B cell (primary cell): ENCODE results near the gene DDO. TPM values are rescaled to one million over a fixed set of nuclear protein-coding genes. Genes with fewer than 3 reads are reported as not detected.

Experiments
- ATAC-seq: fragments of 200-7000 bp; cut with Tn5 transposase; one replicate; pipeline ENCODE4 v1.10.0; 2021; ENCODE audit warnings: low read depth, mild to moderate bottlenecking, moderate number of reproducible peaks, moderate library complexity
- CTCF ChIA-PET: fragments of 350-600 bp; sonication (Branson Sonifier 250); formaldehyde crosslinking; loops from one replicate; lab custom pipeline; 2021; ENCODE audit warnings: antibody characterized with exemption, inconsistent platforms; lab: Charles Lee
- POLR2A ChIA-PET: fragments of 350-600 bp; sonication (Branson Sonifier 250); formaldehyde crosslinking; loops from one replicate; lab custom pipeline; 2021; ENCODE audit warnings: antibody characterized with exemption; lab: Charles Lee
- DNase-seq: peaks from one replicate; pipeline ENCODE4 v3.0.0; 2013
- H2AFZ ChIP-seq: 2 replicates; pipeline ENCODE4 v1.6.1; 2012; ENCODE audit warnings: mild to moderate bottlenecking, low read depth, low read length; ENCODE audit not compliant: insufficient read depth, poor library complexity, severe bottlenecking
- H3K27ac ChIP-seq, 2 donors: 1 replicate in 1 of 2; 2 replicates in 1 of 2; pipeline ENCODE4 v1.5.1; 2012 to 2013; ENCODE audit warnings: low read length in 2 of 2, mild to moderate bottlenecking in 2 of 2, moderate library complexity in 1 of 2
- H3K27me3 ChIP-seq, 4 experiments: fragments of 200-600 bp in 1 of 4; sonication (generic) in 1 of 4; replicated peaks in 1 of 4; 1 replicate in 2 of 4; 2 replicates in 2 of 4; pipeline versions ENCODE4 v1.6.1 to v1.7.0; 2013 to 2016; ENCODE audit warnings: low read length in 3 of 4, mild to moderate bottlenecking in 2 of 4, mixed read lengths in 1 of 4, moderate library complexity in 1 of 4; ENCODE audit not compliant: insufficient read depth in 4 of 4, control insufficient read depth in 3 of 4; ENCODE audit errors: control extremely low read depth in 1 of 4
- H3K36me3 ChIP-seq, 2 experiments: replicated peaks in 1 of 2; 1 replicate in 1 of 2; 2 replicates in 1 of 2; pipeline versions ENCODE4 v1.6.1 to v1.7.1; 2013; ENCODE audit warnings: low read length in 1 of 2; ENCODE audit not compliant: insufficient read depth in 2 of 2, control insufficient read depth in 1 of 2; ENCODE audit errors: control extremely low read depth in 1 of 2, extremely low read depth in 1 of 2
- H3K4me1 ChIP-seq, 2 donors: fragments of 200-600 bp in 1 of 2; sonication (generic) in 1 of 2; 1 replicate in 1 of 2; 2 replicates in 1 of 2; pipeline versions ENCODE4 v1.5.1 to v1.6.1; 2013 to 2017; ENCODE audit warnings: low read length in 2 of 2; ENCODE audit not compliant: control insufficient read depth in 2 of 2, insufficient read depth in 2 of 2
- H3K4me2 ChIP-seq: replicated peaks from 2 replicates; pipeline ENCODE3; 2012; ENCODE audit warnings: mild to moderate bottlenecking, low read depth, low read length; ENCODE audit not compliant: poor library complexity, severe bottlenecking
- H3K4me3 ChIP-seq, 5 experiments: fragments of 200-600 bp in 1 of 5; sonication (generic) in 1 of 5; 1 replicate in 3 of 5; 2 replicates in 2 of 5; pipeline versions ENCODE4 v1.5.1 to v1.7.0; 2011 to 2016; ENCODE audit warnings: low read length in 4 of 5, mild to moderate bottlenecking in 4 of 5, low read depth in 2 of 5, control low read depth in 1 of 5, moderate library complexity in 1 of 5; ENCODE audit not compliant: insufficient read depth in 1 of 5; ENCODE audit errors: control extremely low read depth in 1 of 5, extremely low read depth in 1 of 5
- H3K79me2 ChIP-seq: fragments of 200-600 bp; sonication (generic); one replicate; pipeline ENCODE4 v1.6.0; 2016; ENCODE audit warnings: low read length; ENCODE audit not compliant: control insufficient read depth, insufficient read depth
- H3K9ac ChIP-seq: fragments of 200-600 bp; sonication (generic); 2 replicates; pipeline ENCODE4 v1.6.1; 2017; ENCODE audit warnings: mild to moderate bottlenecking, low read length, moderate library complexity
- H3K9me3 ChIP-seq, 3 donors: one replicate each; pipeline versions ENCODE4 v1.6.1 to v1.7.1; 2013; ENCODE audit warnings: low read length in 2 of 3; ENCODE audit not compliant: control insufficient read depth in 2 of 3, insufficient read depth in 1 of 3; ENCODE audit errors: control extremely low read depth in 1 of 3
- H4K20me1 ChIP-seq: 2 replicates; pipeline ENCODE4 v1.6.0; 2012; ENCODE audit warnings: mild to moderate bottlenecking, low read length; ENCODE audit not compliant: insufficient read depth, control insufficient read depth, poor library complexity, severe bottlenecking
- H3K27ac Mint-ChIP-seq: one replicate; pipeline ENCODE4 v1.8.0; 2021; ENCODE audit warnings: mixed read lengths
- H3K27me3 Mint-ChIP-seq: one replicate; pipeline ENCODE4 v1.8.0; 2021; ENCODE audit warnings: mixed read lengths
- H3K4me1 Mint-ChIP-seq: one replicate; pipeline ENCODE4 v1.8.0; 2021; ENCODE audit warnings: mixed read lengths
- H3K4me3 Mint-ChIP-seq: one replicate; pipeline ENCODE4 v1.8.0; 2021; ENCODE audit warnings: mixed read lengths
- H3K9me3 Mint-ChIP-seq: one replicate; pipeline ENCODE4 v1.8.0; 2022; ENCODE audit warnings: mixed read lengths; ENCODE audit not compliant: insufficient read depth
- EZH2 ChIP-seq: IDR thresholded peaks from 2 replicates; pipeline ENCODE4 v1.6.1; 2012; ENCODE audit warnings: borderline replicate concordance, low read depth, mild to moderate bottlenecking, moderate library complexity, low read length; ENCODE audit not compliant: insufficient read depth, poor library complexity, severe bottlenecking
- WGBS: methylation state at CpG from one replicate; pipeline ENCODE4 v1.1.5; 2013; ENCODE audit warnings: missing lambda C conversion rate; ENCODE audit not compliant: insufficient coverage; 5-methylcytosine and 5-hydroxymethylcytosine counted together
- intact Hi-C: fragments of 100-400 bp; cut with micrococcal nuclease; formaldehyde crosslinking; loops from one replicate; pipeline ENCODE4 v1.10.0; 2022
- polyA plus RNA-seq: library from polyadenylated mRNA; depleted of rRNA; stranded (reverse); fragments of >200 nt; gene quantifications from 2 replicates; pipeline ENCODE4 v1.2.3, GENCODE V29; 2012
- total RNA-seq, 2 donors: library from RNA; stranded (reverse); fragments of 120-200 nt in 1 of 2; gene quantifications; 1 replicate in 1 of 2; 2 replicates in 1 of 2; pipeline versions ENCODE4 v1.2.3 to v1.2.4, GENCODE V29; 2013 to 2022
- TF ChIP-seq, protein P1 (sequence below): fragments of 200-600 bp; IDR thresholded peaks from one replicate; pipeline ENCODE4 v1.8.0; 2022; ENCODE audit warnings: antibody characterized with exemption, mild to moderate bottlenecking

The DDO gene
- total and polyA plus RNA-seq, 2 donors (not counting 1 experiment from before 2014, with no cell fraction given), result not detected

DNA sequence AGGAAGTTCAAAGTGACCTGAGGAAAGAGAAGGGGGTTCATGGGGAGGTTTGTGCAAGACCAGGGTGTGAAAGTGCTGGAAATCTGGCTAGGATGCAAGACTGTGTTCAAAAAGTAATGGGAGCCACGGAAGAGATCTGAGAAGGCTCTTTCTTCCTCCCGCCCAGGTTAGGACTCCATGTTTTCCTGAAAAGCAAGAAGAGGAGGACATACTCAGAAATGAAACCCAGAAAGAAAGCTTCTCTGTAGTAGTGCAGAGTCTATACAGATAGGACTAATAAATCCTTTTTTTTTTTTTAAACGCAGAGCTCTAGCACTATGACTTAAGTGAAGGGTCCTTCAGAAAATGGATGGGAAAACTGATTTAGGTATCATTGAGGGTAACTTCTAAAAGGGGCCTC is 3.2 kb upstream of the DDO start:
- Histone ChIP-seq H3K4me1 (no peaks in the 10 kb centered on the region), H2AFZ (no peak overlapping the region), H3K4me3 (no peak overlapping the region), H3K79me2 (no peaks in the 10 kb centered on the region), H3K9ac (no peak overlapping the region), H3K27me3 (peaks cover 0 to 3% (median 0%) of the 10 kb centered on the region in 4 experiments), H3K27ac (no peak overlapping the region), H4K20me1 (no peaks in the 10 kb centered on the region), H3K4me2 (no peak overlapping the region), H3K9me3 (peaks cover 0 to 4% (median 2%) of the 10 kb centered on the region in 3 donors), H3K36me3 (no peaks in the 10 kb centered on the region)
- CTCF ChIA-PET, result interaction anchor here (1.1 kb wide), 1 partner anchor 15 kb away, joined by 3 read pairs; no protein-coding TSS in a partner anchor
- ATAC-seq, result no peak
- 96% methylated on average over 3 of the region's 3 CpGs for WGBS
- Mint-ChIP-seq H3K4me3 (no peak overlapping the region), H3K4me1 (peaks cover 4% of the 10 kb centered on the region), H3K27ac (no peak overlapping the region), H3K9me3 (peaks cover 7% of the 10 kb centered on the region), H3K27me3 (peaks cover 38% of the 10 kb centered on the region)
- no peak for TF ChIP-seq EZH2
- TF ChIP-seq, protein P1, sequence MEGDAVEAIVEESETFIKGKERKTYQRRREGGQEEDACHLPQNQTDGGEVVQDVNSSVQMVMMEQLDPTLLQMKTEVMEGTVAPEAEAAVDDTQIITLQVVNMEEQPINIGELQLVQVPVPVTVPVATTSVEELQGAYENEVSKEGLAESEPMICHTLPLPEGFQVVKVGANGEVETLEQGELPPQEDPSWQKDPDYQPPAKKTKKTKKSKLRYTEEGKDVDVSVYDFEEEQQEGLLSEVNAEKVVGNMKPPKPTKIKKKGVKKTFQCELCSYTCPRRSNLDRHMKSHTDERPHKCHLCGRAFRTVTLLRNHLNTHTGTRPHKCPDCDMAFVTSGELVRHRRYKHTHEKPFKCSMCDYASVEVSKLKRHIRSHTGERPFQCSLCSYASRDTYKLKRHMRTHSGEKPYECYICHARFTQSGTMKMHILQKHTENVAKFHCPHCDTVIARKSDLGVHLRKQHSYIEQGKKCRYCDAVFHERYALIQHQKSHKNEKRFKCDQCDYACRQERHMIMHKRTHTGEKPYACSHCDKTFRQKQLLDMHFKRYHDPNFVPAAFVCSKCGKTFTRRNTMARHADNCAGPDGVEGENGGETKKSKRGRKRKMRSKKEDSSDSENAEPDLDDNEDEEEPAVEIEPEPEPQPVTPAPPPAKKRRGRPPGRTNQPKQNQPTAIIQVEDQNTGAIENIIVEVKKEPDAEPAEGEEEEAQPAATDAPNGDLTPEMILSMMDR, result no peak
- intact Hi-C loops, result no loop called here
- DNase-seq, result no peak
- POLR2A ChIA-PET, result no interaction called here

DNA sequence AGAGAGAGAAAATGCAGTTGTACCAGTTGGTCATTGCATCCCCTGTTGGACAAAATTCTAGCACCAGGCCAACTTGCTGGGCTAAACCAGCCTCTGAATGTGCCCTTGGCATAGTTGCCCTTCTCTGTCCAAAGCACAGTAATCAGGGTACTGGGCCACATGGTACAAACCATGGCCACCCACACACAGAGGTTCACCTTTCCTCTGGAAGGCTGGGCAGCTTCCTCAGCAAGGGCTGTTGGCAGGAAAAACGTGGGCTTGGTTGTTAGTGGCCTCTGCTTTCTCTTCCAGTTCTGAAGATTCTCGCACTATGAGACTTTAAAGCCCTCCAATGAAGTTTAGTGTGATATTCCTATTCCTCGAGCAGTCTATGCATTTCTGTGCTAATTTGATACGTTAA is 706 bp downstream of the DDO start:
- Mint-ChIP-seq H3K9me3 (no peaks in the 10 kb centered on the region), H3K4me1 (peaks cover 4% of the 10 kb centered on the region), H3K27ac (no peak overlapping the region), H3K4me3 (no peak overlapping the region), H3K27me3 (peaks cover 32% of the 10 kb centered on the region)
- Histone ChIP-seq H3K27ac (no peak overlapping the region), H3K4me1 (no peaks in the 10 kb centered on the region), H3K9ac (no peak overlapping the region), H3K79me2 (no peaks in the 10 kb centered on the region), H3K4me3 (no peak overlapping the region), H4K20me1 (no peaks in the 10 kb centered on the region), H3K9me3 (no peaks in the 10 kb centered on the region), H3K27me3 (no peaks in the 10 kb centered on the region), H3K36me3 (no peaks in the 10 kb centered on the region), H2AFZ (no peak overlapping the region), H3K4me2 (no peak overlapping the region)
- ATAC-seq (no peak), DNase-seq (no peak)
- CTCF ChIA-PET, result no interaction called here
- TF ChIP-seq EZH2, result no peak
- TF ChIP-seq, protein P1, result no peak
- intact Hi-C loops, result no loop called here
- WGBS, result 88% methylated on average over 4 of the region's 4 CpGs
- POLR2A ChIA-PET, result no interaction called here
